GM12801 (cell line): ENCODE measurements around the gene ALDH1A1.

Source experiments
- CTCF ChIP-seq: IDR thresholded peaks from one replicate; pipeline ENCODE4 v1.5.1; 2011; ENCODE audit warnings: control low read depth; ENCODE audit not compliant: insufficient read length; ENCODE audit errors: extremely low read depth

Gene ALDH1A1

GRCh38 chr9:72874344-72874743, 78.5 kb downstream of the ALDH1A1 start:
- TF ChIP-seq CTCF = no peak

DNA sequence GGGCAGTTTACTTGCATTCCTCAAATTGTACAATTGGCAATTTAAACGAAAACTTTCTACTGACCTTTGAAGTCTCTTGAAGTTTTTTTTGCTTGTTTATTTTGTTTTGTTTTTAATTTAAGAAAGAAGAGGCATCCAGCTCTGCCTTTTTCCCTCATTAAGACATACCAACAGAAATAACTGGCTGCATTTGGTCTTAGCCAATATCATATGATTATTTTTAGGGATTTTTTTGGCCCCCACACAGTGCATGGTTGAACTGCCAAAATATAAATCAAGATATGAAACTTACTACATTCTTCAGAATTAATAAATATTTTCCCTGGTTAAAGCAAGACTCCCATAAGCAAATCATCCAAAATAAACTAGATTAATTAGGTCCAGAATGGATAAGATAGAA, 79.4 kb downstream of the ALDH1A1 start:
- TF ChIP-seq CTCF = no peak

DNA sequence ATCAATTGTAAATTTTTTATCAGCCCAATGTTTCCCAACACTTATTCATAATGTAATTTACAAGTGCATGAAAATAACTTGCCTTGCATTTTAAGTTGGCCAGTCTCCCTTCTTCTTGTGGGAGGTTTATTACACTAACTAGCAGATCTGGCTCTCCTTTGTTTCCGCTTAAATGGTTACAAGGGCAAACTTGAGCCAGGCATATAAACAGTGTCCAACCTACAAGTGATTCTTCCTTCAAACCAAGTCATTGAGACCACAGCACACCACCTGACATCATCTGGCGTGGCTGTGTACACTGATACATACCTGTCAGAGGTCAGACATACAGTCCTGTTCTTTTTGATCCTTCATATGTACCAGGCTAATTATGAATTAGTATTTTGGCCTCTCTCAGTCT, 80.1 kb downstream of the ALDH1A1 start:
- TF ChIP-seq CTCF = no peak

DNA sequence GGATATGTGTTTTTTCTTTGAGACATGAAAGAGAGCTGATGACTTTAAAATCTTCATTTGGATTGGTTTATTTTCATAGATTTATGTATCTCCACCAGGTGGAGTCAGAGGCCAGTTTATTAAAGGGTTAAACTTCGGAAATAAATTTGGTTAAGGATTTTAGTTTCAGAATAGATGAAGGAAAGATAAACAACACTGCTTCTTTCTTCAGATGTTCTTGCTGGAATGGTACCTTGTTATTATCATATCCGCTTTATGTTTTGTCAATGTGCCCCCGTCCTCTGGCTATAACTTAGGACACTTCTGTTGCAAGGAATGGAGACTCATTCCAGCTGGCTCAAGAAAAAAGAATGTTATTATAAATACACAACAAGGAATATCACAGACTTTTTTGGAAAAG, 81.2 kb downstream of the ALDH1A1 start:
- no peak for TF ChIP-seq CTCF

- no peak for TF ChIP-seq CTCF
Observed at GRCh38 chr9:72864327-72864726, 88.5 kb downstream of the ALDH1A1 start.

DNA sequence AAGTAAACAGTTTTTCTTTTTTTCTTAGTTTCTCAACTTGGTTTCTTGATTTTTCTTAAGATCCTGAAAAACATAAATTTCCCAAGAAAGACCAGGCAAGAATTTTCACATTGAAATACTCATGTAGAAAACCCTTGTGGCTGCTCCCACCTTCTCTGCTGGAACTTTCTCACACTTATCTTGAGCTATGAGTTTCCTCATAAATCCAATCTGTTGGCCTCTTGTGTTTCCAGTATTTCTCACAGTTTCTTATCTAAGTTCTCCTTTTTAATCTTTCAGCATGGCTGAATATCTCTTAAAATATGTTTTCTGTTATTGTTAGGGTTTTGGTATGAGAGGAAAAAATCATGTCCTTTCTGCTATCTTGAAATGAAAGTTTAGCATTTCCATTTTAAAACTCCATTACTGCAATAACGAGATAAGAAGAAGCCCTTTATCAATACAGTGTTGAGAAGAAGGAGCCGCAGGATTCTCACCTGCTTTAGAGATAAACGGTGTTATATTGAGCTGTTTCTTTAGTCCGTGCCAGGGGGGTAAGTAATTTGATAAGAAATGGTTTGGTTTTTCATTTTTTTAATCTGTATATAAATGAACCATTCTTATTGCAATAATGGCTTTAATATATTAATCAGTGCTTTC, 89.3 kb downstream of the ALDH1A1 start:
- TF ChIP-seq CTCF = no peak

DNA sequence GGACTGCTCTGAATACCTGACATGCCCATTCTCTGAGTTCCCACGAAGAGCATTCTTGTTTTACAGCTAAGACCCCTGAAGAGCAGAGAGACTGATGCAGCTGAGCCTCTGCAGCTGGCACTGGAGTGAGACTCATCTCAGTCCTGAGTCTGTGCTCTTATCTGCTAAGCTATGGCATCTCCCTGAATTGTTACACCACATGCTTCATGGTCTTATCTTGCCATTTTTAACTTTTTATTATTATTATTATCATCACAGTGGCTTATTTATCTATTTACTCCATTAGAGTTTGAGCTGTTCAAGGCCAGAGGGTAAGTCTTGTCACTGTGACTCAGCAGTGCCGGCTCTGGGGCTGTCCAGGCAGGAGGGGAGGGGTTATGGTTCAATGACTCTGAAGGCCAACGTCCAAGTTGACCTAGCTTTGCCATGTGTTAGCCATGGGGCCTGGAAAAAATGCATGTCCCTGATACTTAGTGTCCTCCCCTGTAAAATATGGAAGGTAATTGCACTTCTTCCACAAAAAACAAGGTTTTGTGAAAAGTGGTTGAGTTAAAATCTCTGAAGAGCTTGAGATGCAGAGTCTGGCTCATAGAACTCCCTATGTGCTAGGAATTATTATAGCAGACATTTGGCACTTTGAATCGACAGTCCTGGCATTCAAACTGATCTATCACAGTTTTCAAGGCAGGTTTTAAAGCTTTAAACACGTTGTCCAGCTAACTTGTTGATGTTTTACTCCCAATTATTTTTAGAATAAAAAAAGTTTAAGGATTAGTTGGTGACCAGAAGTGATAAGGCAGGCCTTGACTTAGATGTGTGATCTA, 94.6 kb downstream of the ALDH1A1 start:
- no peak for TF ChIP-seq CTCF
